Ovary (tissue), 3 donors: ENCODE measurements around the gene ADK.

Experiments
- POLR2A ChIP-seq: fragments of 450-650 bp; IDR thresholded peaks from one replicate; pipeline ENCODE4 v1.6.1; 2017; ENCODE audit warnings: antibody characterized with exemption, mild to moderate bottlenecking, moderate library complexity
- TF ChIP-seq, protein P1 (sequence below), 3 donors: fragments of 450-650 bp in 2 of 3; fragments of 200-600 bp in 1 of 3; IDR thresholded peaks; one replicate each; pipeline versions ENCODE4 v1.5.1 to v1.8.0; 2016 to 2022; ENCODE audit warnings: antibody characterized with exemption in 3 of 3, mild to moderate bottlenecking in 1 of 3
- donor health status: DM: no; HTN: no; CAD: no.

DNA sequence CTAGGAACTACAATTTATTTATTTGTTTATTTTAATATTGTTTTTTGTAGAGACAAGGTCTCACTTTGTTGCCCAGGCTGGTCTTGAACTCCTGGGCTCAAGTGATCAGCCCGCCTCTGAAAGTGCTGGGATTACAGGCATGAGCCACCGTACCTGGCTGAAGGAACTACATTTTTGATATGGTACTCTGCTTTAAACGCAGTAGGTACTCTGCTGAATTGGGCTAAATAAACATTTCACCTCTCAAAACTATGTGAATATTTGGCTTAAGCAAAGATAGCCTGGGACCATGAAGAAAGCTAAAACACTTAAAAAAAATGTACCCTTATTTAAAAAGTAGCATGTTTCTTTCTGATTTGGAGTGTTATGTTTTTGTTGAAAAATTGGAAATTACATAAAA lies 138.2 kb downstream of the ADK start:
- TF ChIP-seq, protein P1, sequence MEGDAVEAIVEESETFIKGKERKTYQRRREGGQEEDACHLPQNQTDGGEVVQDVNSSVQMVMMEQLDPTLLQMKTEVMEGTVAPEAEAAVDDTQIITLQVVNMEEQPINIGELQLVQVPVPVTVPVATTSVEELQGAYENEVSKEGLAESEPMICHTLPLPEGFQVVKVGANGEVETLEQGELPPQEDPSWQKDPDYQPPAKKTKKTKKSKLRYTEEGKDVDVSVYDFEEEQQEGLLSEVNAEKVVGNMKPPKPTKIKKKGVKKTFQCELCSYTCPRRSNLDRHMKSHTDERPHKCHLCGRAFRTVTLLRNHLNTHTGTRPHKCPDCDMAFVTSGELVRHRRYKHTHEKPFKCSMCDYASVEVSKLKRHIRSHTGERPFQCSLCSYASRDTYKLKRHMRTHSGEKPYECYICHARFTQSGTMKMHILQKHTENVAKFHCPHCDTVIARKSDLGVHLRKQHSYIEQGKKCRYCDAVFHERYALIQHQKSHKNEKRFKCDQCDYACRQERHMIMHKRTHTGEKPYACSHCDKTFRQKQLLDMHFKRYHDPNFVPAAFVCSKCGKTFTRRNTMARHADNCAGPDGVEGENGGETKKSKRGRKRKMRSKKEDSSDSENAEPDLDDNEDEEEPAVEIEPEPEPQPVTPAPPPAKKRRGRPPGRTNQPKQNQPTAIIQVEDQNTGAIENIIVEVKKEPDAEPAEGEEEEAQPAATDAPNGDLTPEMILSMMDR (IDR thresholded peaks at IDR 0.05) = no peak
- no peak for TF ChIP-seq POLR2A
